OCI-LY3 (cell line): ENCODE measurements around the gene SURF2.
A peak's percentile ranks its signal among the peaks of the same experiment; 100 is the strongest.
"Not testable (repeated sequence)": the region's sequence is repeated elsewhere in the genome, so short reads cannot be mapped to it uniquely, and the experiment has no call there.

Experiments
- H2AFZ ChIP-seq: fragments of 200-600, 300-600 bp; shearing (Covaris generic); 2 replicates; pipeline ENCODE4 v1.6.0; 2014; ENCODE audit warnings: antibody characterized with exemption, low read depth, low read length
- H3K27ac ChIP-seq: fragments of 200-600, 300-600 bp; sonication (generic); 2 replicates; pipeline ENCODE4 v1.5.1; 2014; ENCODE audit warnings: mild to moderate bottlenecking, low read length, moderate library complexity, mixed read lengths
- H3K27me3 ChIP-seq: fragments of 200-600, 300-600 bp; sonication (generic); 2 replicates; pipeline ENCODE4 v1.6.1; 2014; ENCODE audit warnings: low read depth, low read length, mixed read lengths
- H3K36me3 ChIP-seq: fragments of 200-600, 300-600 bp; sonication (generic); replicated peaks from 2 replicates; pipeline ENCODE3; 2014; ENCODE audit warnings: low read depth, low read length, mixed read lengths
- H3K4me1 ChIP-seq: fragments of 300-600, 200-600 bp; sonication (generic); 2 replicates; pipeline ENCODE4 v1.6.1; 2014; ENCODE audit warnings: low read length, mixed read lengths
- H3K4me2 ChIP-seq: fragments of 200-600, 300-600 bp; sonication (generic); 2 replicates; pipeline ENCODE4 v1.6.1; 2014; ENCODE audit warnings: low read length, mixed read lengths
- H3K4me3 ChIP-seq: fragments of 300-600, 200-600 bp; sonication (generic); 2 replicates; pipeline ENCODE4 v1.5.1; 2014; ENCODE audit warnings: antibody characterized with exemption, mild to moderate bottlenecking, low read length, moderate library complexity
- H3K79me2 ChIP-seq: fragments of 300-600, 200-600 bp; shearing (Covaris generic); 2 replicates; pipeline ENCODE4 v1.6.1; 2014; ENCODE audit warnings: mild to moderate bottlenecking, low read length, mixed read lengths
- H3K9ac ChIP-seq: fragments of 300-600, 200-600 bp; shearing (Covaris generic); 2 replicates; pipeline ENCODE4 v1.6.0; 2014; ENCODE audit warnings: mild to moderate bottlenecking, low read length, moderate library complexity
- H3K9me3 ChIP-seq: fragments of 200-600, 300-600 bp; shearing (Covaris generic); 2 replicates; pipeline ENCODE4 v1.6.1; 2014; ENCODE audit warnings: low read length, mixed read lengths; ENCODE audit not compliant: insufficient read depth
- H4K20me1 ChIP-seq: fragments of 200-600, 300-600 bp; sonication (generic); 2 replicates; pipeline ENCODE4 v1.6.1; 2016; ENCODE audit warnings: low read length, mixed read lengths; ENCODE audit not compliant: insufficient read depth
- CTCF ChIP-seq: fragments of 200-600, 300-600 bp; sonication (generic); IDR thresholded peaks from 2 replicates; pipeline ENCODE4 v1.5.1; 2014; ENCODE audit warnings: antibody characterized with exemption, low read length, low read depth
- EZH2phosphoT487 ChIP-seq: fragments of 200-600 bp; shearing (Covaris generic); IDR thresholded peaks from 2 replicates; pipeline ENCODE4 v1.6.1; 2018; ENCODE audit warnings: antibody characterized with exemption, mixed run types, low read depth

SURF2 gene

DNA sequence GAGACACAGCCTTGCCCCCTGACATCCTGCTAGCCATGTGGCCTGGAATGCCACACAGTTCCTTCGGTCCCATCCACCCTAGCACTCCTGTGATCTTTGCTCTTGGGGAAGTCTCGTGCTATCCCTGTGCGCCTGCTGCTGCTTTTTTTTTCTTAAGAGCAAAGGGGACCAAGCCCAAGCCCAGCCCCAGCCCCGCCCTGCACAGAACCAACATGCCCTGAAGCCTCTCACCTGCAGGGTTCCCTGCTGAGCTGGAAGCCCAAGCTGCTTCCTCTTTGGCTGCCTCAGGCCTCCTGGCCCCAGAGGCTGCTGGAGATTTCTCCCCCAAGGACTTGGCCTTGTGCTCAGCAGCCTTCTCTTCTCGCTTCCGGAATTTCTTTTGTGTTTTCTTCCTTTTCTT is 22.2 kb upstream of the SURF2 start:
- no peaks in the 10 kb centered on the region for H3K27me3 ChIP-seq
- no peak overlapping the region for H2AFZ ChIP-seq
- no peak overlapping the region for H3K4me3 ChIP-seq
- peaks cover 44% of the 10 kb centered on the region for H3K36me3 ChIP-seq
- H3K9ac ChIP-seq: no peak overlapping the region
- H3K4me1 ChIP-seq: peaks cover 15% of the 10 kb centered on the region
- H3K4me2 ChIP-seq: no peak overlapping the region
- H3K27ac ChIP-seq: no peak overlapping the region
- H4K20me1 ChIP-seq: peaks cover 6% of the 10 kb centered on the region; the same call in 1 of the 2 replicates
- TF ChIP-seq EZH2phosphoT487: no peak
- no peak for TF ChIP-seq CTCF
- H3K79me2 ChIP-seq: peaks cover 30% of the 10 kb centered on the region
- H3K9me3 ChIP-seq: no peaks in the 10 kb centered on the region

DNA sequence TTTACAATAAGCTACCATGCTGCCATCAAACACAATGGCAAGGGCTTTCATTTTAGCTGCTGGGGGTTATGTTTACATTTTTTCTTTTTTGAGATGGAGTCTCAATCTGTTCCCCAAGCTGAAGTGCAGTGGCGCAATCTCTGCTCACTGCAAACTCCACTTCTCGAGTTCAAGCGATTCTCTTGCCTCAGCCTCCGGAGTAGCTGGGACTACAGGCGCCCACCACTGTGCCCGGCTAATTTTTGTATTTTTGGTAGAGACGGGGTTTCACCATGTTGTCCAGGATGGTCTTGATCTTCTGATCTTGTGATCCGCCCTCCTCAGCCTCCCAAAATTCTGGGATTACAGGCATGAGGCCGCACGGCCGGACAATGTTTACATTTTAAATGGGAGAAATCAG is 21.5 kb upstream of the SURF2 start:
- H4K20me1 ChIP-seq, H3K9me3 ChIP-seq, H2AFZ ChIP-seq, H3K27me3 ChIP-seq, H3K27ac ChIP-seq: not testable (repeated sequence)
- Histone ChIP-seq H3K9ac (peak overlapping the region; percentile 89), H3K4me2 (peak overlapping the region; percentile 75), H3K36me3 (peaks cover 45% of the 10 kb centered on the region), H3K79me2 (peaks cover 30% of the 10 kb centered on the region), H3K4me1 (peaks cover 15% of the 10 kb centered on the region), H3K4me3 (peak overlapping the region; percentile 96)

DNA sequence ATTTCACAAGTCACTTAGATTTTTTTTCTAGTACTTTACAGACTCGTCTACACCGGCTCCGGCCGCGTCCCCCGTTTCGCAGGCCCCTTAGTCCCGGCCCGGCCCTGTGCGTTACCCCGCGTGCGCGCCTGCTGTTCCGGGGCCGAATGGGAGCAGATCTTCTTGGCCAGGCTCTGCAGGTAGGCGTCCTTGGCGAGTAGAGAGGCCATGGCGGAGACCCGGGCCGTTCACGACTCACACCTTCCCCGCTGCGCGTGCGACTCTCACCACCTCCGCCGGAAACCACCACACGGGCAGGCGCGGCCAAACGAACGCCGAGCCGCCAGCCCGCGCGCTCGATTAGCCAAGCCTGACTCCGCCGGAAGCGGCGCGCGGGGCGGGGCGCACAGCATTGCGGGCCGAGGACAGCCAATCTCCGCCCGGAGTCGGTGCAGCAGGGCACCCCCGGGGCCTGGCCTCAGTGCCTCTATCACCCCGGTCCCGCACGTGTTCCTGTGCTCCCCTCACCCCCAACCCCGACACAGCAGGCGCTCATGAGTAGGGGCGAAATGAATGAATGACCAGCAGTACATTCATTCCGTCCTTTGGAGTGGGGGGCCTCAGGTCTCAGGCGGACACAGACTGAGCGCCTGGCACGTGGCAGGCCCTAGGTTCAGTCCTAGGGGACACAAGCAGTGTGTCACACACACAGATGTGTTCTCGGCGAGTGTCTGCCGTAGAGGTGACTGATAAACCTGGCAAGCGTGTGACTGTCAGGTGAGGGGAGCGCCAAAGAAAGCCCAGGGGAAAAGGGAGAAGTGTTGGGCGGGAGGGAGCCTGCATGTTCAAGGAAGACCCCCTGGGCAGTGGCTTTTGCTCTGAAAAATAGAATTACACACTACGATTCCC is 20.2 kb upstream of the SURF2 start, which contains the start of gene SURF6:
Gene SURF6 (minus strand): TSS at position 265 of the 888 bp plus-strand sequence. CDS start 56 bp downstream, at position 209.
- peaks cover under 1% of the 10 kb centered on the region; the same call in 1 of the 2 replicates for H4K20me1 ChIP-seq
- peak within 1 kb of the TSS; percentile 71; the same call in 1 of the 2 replicates for H2AFZ ChIP-seq

DNA sequence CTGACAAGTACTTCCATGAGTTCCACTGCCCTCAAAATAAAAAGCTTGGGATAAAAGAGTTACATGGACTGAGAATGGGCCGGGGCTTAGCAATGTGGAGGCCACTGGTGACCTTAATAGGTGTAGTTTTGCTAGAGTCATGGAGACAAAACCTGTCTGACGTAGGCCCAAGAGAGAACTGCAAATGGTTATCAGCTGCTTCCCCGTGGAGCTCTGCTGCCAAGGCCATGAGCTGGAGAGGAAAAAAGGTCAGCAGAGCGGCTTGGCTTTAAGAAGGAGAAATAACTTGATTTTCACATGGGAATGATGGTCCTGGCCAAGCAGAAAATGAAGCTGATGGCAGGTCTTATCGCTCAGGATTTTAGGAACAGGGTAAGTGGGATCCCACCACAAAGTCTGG is 16.7 kb upstream of the SURF2 start:
- peaks cover 14% of the 10 kb centered on the region for H3K79me2 ChIP-seq
- H4K20me1 ChIP-seq: no peaks in the 10 kb centered on the region
- H3K4me2 ChIP-seq: no peak overlapping the region
- H3K27me3 ChIP-seq: no peaks in the 10 kb centered on the region
- H3K4me1 ChIP-seq: peaks cover 12% of the 10 kb centered on the region
- no peak overlapping the region for H3K4me3 ChIP-seq
- no peak overlapping the region for H3K9ac ChIP-seq
- TF ChIP-seq EZH2phosphoT487 (no peak), CTCF (no peak)
- H2AFZ ChIP-seq: no peak overlapping the region
- H3K9me3 ChIP-seq: no peaks in the 10 kb centered on the region
- peaks cover 42% of the 10 kb centered on the region for H3K36me3 ChIP-seq
- H3K27ac ChIP-seq: no peak overlapping the region

More for the DNA sequence above, 20.2 kb upstream of the SURF2 start, which contains the start of gene SURF6:
- TF ChIP-seq CTCF (no peak), EZH2phosphoT487 (no peak)
- Histone ChIP-seq H3K79me2 (peaks cover 30% of the 10 kb centered on the region), H3K9ac (peak within 1 kb of the TSS; percentile 89), H3K9me3 (no peaks in the 10 kb centered on the region), H3K27ac (peak within 1 kb of the TSS; percentile 69), H3K4me1 (peaks cover 15% of the 10 kb centered on the region), H3K27me3 (no peaks in the 10 kb centered on the region), H3K4me2 (peak within 1 kb of the TSS; percentile 84), H3K36me3 (peaks cover 46% of the 10 kb centered on the region), H3K4me3 (peak within 1 kb of the TSS; percentile 96)
